ENCODE data around the gene ELN.
"Not testable (repeated sequence)": the region's sequence is repeated elsewhere in the genome, so short reads cannot be mapped to it uniquely, and the experiment has no call there.

Gene ELN

GRCh38 chr7:74002474-74003017 lies 25.4 kb upstream of the ELN start:
- DNase-seq = no peak

- no peak for DNase-seq
Observed at GRCh38 chr7:74003621-74004020, 24.4 kb upstream of the ELN start.

DNA sequence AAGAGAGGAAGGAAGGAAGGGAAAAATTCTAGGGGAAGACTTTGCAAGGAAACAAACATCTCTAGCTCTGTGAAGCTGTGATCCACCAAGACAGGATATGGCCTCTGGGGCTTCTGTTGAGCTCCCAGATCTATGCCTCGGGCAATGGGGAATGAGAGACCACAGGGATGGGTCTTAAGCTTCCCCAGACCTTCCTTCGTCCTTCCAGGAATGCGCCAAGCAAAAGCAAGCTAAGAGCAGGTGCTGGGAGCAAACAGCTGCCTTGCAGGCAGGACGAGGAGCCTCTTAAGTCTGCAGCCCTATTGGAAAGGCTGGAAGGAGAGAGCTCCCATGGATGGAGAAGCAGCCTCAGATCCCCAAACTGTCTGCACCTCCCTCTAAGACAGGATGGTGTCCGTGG lies 21.9 kb upstream of the ELN start:
- DNase-seq = no peak

DNA sequence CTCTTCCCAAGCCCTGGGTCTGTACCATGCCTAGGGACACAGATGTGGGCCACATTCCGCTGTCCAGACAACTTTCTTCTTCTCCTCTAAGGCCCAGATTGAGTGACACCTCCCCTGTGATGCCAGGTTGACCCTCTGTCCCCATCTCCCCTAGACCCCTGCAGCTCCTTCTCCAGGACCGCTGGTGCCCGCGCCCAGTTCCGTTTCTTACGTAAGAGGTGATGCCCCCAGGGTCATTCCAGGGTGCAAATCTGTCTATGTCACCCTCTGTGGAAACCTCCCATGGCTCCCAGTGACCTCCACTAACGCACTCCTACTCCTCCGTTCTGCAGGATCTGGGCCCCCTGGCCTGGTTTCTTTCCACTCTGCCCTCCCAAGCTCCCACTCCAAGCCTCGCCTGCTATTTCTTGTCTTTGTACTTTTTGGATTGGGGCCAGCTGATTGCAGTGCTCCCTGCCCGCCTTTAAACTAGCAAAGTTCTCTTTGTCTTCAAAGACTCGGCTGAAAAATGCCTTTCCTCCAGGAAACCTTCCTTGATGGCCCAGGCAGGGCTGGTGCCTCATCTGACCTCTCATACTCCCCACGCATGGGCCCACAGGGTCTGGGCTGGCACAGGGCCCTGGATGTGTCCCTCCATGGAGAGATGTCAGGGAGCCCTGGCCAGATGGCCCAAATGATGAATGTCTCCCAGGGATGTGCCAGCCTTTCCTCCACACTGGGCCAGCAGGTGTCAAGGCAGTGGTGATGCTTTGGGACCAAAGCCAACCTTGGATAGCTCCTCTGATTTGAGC lies 21.3 kb upstream of the ELN start:
- peak; percentile 55 for DNase-seq

GRCh38 chr7:74007242-74007567 lies 20.8 kb upstream of the ELN start:
- DNase-seq = no peak

GRCh38 chr7:74008687-74009086 lies 19.3 kb upstream of the ELN start:
- no peak for DNase-seq

GRCh38 chr7:74009719-74010118 lies 18.3 kb upstream of the ELN start:
- no peak for DNase-seq

GRCh38 chr7:74010407-74010806 lies 17.6 kb upstream of the ELN start:
- no peak for DNase-seq

GRCh38 chr7:74011421-74011820 lies 16.6 kb upstream of the ELN start:
- not testable (repeated sequence) for DNase-seq

GRCh38 chr7:74012842-74013249 lies 15.1 kb upstream of the ELN start:
- DNase-seq = no peak

GRCh38 chr7:74013539-74014272 lies 14.3 kb upstream of the ELN start:
- no peak for DNase-seq

DNA sequence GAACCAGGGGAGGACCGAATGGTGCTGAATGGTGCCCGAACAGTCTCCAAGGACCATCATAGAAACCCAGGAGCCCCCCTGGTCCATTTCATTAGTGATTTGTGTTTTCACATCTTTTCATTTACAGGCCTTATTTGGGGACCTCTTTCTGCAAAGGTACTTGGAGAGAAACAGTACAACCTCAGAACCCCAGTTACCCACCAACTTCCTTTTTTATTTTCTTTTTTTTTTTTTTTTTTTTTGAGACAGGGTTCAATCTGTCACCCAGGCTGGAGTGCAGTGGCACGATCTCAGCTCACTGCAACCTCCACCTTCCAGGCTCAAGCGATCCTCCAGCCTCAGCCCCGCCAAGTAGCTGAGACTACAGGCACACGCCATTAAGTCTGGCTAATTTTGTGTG lies 13.0 kb upstream of the ELN start:
- no peak for DNase-seq

DNA sequence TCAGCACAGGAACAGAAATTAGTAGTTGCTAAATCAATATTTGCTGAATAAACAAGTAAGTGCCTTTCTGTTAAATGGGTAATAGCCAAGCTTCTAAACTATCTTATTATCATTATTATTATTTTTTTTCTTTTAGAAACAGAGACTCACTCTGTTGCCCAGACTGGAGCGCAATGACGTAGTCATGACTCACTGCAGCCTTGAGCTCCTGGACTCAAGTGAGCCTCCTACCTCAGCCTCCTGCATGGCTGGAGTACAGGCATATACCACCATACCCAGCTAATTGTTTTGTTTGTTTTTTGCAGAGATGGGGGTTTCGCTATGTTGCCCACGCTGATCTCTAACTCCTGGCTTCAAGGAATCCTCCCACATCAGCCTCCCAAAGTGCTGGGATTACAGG lies 12.3 kb upstream of the ELN start:
- no peak for DNase-seq

- DNase-seq = no peak
Observed at GRCh38 chr7:74017125-74017524, 10.8 kb upstream of the ELN start.

GRCh38 chr7:74018246-74018895 lies 9.6 kb upstream of the ELN start:
- no peak for DNase-seq

- no peak for DNase-seq
Observed at GRCh38 chr7:74019149-74019548, 8.8 kb upstream of the ELN start.

DNA sequence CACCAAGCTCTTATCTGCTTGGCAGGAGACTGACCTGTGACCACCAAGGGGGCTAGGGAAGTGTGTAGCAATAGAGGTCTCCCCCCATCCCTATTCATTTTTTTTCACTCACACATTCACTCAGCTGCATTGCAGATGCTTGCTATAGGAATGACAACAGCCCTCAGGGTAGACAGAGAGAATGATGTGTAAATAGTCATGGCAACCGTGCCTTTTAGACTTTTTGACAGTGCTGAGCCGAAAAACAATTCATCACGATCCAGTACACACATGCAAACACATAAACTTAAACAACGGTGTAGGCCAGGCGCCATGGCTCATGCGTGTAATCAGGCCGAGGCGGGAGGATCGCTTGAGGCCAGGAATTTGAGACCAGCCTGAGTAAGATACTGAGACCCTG lies 7.6 kb upstream of the ELN start:
- DNase-seq = no peak

- DNase-seq = no peak
Observed at GRCh38 chr7:74021546-74022320, 6.2 kb upstream of the ELN start.

DNA sequence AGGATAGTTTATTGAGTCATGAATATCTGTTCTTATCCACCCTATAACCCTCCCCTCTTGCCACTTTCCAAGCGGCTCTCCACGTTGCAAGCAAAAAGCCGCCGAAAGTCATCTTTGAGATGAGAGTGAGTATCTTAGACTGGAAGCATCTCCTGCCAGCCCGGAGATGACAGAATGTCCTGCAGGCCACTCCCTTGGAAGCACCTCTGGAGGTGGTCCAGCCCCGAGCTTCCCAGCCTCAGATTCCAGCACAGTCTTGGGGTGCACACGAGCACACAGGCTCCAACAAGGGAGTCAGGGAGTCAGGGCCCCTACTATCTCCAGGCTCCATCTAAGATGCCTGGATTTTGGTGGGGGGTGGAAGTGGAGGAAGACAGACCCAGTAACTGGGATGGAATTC lies 5.5 kb upstream of the ELN start:
- DNase-seq = no peak

DNA sequence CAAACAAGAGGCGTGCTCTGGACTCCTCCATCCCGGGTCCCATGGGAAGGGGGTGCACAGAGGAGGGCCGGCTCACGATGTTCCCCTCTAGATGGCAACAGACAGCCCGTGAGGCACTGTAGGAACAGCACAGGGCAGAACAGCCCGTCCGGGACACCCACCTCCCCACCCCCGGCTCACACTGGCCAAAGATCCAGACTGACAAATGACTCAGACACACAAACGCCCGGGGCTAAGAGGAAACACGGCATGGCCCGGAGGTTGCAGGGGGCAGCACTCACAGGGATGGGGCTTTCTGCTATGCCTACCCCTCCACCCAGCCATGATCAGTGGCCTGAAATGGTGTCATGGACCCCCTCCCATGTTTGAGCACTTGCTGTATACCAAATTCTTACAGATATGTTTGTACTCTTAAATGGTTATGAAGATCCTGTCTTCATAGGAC lies 4.9 kb upstream of the ELN start:
- no peak for DNase-seq

- no peak for DNase-seq
Observed at GRCh38 chr7:74023786-74024185, 4.2 kb upstream of the ELN start.

DNA sequence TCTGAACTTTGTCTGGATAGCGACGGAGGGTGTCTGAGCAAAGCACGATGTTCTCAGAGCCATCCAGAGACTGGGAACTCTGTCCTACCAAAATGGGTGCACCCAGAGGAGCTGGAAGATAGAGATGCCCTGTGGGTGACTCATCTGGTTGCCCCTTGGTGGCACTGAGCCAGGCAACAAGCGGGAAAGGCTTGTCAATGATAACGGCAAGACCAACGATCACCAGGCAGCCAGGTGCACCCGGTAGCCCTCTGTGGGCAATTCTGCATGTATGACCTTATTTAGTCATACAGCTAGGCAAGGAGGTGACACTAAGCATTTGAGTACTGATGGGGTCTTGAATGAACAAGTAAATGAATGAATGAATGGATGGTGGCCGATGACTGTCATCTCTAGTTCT lies 2.8 kb upstream of the ELN start:
- DNase-seq = no peak

DNA sequence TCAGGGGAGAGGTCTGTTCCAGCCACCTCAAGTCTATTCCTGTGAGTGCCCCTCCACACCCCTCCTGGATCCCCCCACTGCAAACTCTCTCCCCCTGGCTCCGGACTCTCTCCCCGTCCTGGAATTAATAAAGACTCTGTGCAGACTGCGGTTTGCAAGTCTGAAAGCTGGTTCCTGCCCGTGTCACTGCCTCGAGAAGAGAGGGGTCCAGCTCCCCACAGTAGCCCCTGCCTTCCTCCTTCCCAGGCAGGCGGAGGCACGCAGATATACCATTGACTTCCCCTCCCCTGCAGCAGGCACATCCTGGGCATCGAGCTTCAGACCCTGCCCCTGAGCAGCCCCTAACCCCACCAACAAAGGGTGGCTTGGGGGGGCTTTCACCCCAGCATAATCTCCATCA lies 2.2 kb upstream of the ELN start:
- no peak for DNase-seq
